ENCODE data around the gene CH25H.

GRCh38 chr10:89221919-89222318, 14.8 kb upstream of the CH25H start:
- no peak for TF ChIP-seq POLR2A (IDR thresholded peaks at IDR 0.05; ENCODE audit: extremely low read depth, insufficient read length)
- TF ChIP-seq CTCF (IDR thresholded peaks at IDR 0.05; ENCODE audit: low read depth, low read length): no peak
- no peak for TF ChIP-seq MYC (IDR thresholded peaks at IDR 0.05; ENCODE audit: low read depth, low read length)
- TF ChIP-seq MAX (IDR thresholded peaks at IDR 0.05; ENCODE audit: low read depth, low read length): no peak
